ENCODE results near the gene SLC49A4.
"Not testable (repeated sequence)": the region's sequence is repeated elsewhere in the genome, so short reads cannot be mapped to it uniquely, and the experiment has no call there.

SLC49A4 gene, protein sequence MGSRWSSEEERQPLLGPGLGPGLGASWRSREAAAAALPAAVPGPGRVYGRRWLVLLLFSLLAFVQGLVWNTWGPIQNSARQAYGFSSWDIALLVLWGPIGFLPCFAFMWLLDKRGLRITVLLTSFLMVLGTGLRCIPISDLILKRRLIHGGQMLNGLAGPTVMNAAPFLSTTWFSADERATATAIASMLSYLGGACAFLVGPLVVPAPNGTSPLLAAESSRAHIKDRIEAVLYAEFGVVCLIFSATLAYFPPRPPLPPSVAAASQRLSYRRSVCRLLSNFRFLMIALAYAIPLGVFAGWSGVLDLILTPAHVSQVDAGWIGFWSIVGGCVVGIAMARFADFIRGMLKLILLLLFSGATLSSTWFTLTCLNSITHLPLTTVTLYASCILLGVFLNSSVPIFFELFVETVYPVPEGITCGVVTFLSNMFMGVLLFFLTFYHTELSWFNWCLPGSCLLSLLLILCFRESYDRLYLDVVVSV

DNA sequence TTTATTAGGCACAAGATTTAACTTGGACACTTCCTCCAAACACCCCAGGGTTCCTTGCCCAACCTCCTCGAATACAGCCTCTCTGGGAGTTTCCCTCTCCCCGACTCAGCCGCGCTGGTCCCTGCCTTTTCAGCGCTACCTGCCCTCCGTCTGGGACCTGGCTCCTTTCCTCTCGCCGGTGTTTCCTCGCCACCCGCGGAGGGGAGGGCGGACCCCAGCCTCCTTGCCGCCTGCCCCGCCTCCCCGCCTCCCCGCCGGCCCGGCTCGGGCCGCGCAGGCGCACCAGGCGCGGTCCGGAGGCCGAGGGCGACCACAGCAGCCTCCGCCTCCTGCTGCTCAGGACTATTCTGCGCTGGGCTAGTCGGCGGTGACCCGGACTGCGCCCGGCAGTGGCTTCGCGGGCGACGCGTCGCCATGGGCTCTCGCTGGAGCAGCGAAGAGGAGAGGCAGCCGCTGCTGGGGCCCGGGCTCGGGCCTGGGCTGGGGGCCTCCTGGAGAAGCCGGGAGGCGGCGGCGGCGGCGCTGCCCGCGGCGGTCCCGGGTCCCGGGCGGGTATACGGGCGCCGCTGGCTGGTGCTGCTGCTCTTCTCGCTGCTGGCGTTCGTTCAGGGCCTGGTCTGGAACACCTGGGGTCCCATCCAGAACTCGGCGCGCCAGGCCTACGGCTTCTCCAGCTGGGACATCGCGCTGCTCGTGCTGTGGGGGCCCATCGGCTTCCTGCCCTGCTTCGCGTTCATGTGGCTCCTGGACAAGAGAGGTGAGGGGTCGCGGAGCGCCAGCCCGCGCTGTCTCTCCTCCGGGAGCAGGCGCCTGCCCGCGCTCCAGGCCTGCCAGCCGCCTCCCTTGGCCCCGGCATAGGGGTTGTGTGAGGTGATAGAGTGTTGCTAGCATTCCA, at the start of gene SLC49A4:
Gene SLC49A4 (plus strand): TSS at position 291 of the 895 bp plus-strand sequence. CDS start 124 bp downstream, at position 415.
- peak; percentile 78 for DNase-seq

DNA sequence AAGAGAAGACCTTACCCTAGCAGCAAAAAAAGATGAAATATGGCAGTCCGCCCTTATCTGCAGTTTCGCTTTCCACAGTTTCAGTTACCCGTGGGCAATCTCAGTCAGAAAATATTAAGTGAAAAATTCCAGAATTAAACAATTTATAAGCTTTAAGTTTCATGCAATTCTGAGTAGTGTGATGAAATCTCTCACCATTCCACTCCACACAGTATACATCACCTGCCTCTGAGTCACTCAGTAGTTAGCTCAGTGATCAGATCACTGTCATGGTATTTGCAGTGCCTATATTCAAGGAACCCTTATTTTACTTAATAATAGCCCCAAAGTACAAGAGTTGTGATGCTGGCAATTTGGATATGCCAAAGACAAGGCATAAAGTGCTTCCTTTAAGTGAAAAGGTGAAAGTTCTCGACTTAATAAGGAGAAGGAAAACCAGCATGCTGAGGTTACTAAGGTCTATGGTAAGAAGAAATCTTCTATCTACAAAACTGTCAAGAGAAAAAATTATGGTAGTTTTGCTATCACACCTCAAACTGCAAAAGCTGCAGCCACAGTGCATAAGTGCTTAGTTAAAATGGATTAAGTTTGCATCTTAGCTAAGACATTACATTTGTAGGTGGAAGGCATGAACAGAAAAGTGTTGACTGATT, 49.4 kb upstream of the SLC49A4 start:
- no peak for DNase-seq

- DNase-seq = not testable (repeated sequence)
These were observed 47.6 kb upstream of the SLC49A4 start for GRCh38 chr3:122747295-122747694.

GRCh38 chr3:122748347-122748746, 46.5 kb upstream of the SLC49A4 start:
- DNase-seq = no peak

DNA sequence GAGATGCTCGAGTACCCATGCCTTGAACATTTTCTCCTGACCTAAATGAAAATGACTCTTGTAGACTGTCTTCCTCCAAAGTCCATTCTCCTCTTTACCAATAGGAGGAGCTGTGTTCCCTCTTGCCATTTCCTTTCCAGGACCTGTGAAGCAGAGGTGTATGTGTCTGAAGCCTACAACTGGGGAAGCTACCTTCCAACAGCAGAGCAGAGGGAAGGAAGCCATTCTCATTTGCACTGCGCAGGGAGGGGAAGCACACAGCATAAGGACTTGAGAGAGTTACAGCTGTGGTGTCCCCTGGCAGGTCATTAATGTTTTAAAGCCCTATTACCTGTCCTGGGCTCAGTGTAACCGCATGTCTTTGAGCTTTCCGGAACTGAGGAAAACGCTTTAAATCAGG, 39.9 kb upstream of the SLC49A4 start:
- DNase-seq = peak; percentile 13

DNA sequence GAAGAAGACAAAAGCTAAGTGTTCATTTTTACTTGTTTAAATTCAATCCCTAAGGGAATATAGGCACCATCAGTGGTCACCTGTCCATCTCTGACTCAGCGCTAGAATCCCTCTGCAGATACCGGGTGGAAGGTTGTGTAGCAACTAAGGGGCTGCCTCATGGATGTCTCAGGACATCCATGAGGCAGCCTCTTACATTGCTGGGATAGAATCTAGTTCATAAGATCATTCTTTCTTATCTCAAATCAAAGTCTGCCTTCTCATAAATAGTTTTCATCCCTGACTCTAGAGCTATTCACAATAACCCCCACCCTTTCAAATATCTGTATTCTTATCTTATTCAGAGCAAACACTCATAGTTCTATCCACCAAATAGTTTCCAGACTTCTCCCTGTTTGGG, 39.4 kb upstream of the SLC49A4 start:
- no peak for DNase-seq

DNA sequence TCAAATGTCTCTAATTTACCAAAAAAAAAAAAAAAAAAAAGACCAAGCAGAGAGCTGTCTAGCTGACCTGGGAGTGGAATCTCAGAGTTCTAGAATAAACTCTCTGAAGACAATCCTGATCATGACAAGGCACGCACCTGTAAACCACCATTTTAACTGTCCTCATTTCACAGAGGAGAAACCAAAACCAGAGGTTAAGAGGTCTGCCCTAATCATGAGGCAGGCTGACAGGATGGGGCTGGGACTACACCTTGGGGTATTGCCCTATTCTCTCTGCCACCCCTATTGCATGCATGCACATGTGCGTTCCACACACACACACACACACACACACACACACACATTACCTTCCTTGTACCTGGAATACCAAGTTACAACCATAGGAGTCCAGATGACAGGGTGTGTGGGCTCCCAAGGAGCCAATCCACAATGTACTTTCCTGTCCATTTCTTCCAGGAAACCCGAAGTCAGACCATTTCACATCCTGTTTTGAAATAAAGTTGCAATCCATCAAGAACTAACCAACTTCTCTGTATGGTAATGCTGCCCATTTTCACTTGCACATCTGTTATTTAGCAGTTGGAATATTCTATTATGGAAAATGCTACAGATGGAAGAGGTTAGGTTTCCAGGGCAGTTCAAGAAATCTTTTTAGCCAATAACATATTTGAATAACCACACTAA, 35.9 kb upstream of the SLC49A4 start:
- no peak for DNase-seq

- no peak for DNase-seq
These were observed 34.2 kb upstream of the SLC49A4 start for GRCh38 chr3:122760453-122761271.

- DNase-seq = no peak
These were observed 28.4 kb upstream of the SLC49A4 start for GRCh38 chr3:122766430-122766829.

GRCh38 chr3:122767540-122768372, 27.1 kb upstream of the SLC49A4 start:
- DNase-seq = no peak

- DNase-seq = no peak
These were observed 24.2 kb upstream of the SLC49A4 start for GRCh38 chr3:122770521-122771202.

- DNase-seq = no peak
These were observed 22.0 kb upstream of the SLC49A4 start for GRCh38 chr3:122772827-122773226.

DNA sequence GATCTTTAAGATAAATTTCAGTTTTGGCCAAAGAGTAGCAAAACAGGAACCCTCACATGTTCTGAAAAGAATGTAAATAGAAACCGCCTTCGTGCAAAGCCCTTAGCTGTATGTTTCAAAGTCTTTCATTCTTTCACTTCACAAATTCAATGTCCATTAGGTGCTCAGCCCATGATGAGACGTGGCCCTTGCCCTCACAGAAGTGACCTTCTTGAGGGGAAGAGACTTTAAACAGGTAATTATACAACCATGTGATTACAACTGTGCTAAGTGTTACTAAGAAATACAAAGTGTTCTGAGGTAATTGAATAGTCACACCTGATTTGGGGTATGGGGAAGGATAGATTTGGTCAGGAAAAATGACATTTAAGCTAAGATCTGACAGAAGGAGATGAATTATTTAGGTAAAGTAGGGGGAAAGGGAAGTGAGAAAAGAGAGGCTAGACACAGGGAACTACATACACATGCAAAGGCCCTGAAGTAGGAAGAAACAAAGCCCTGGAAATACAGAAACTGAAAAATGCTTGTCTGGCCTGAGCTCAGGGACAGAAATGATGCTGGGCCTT, 20.8 kb upstream of the SLC49A4 start:
- DNase-seq = no peak

DNA sequence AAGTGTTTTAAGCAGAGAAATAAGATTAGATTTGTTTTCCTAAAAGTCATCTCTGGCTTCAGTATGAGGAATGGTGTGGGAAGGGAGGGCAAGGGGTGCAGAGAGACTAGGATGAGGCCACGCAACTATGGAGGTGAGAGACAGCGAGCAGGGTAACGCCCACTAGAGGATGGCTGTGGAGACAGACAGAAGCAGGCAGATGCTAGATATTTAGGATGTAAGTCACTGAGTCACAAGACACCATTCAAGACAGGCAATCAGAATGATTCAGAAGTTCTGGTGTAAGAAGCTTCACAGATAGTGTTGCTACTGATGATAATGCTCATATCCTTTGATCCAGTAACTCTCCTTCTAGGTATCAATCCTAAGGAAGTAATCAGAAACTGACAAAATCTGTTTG, 20.3 kb upstream of the SLC49A4 start:
- DNase-seq = no peak

GRCh38 chr3:122776675-122777468, 18.0 kb upstream of the SLC49A4 start:
- no peak for DNase-seq

DNA sequence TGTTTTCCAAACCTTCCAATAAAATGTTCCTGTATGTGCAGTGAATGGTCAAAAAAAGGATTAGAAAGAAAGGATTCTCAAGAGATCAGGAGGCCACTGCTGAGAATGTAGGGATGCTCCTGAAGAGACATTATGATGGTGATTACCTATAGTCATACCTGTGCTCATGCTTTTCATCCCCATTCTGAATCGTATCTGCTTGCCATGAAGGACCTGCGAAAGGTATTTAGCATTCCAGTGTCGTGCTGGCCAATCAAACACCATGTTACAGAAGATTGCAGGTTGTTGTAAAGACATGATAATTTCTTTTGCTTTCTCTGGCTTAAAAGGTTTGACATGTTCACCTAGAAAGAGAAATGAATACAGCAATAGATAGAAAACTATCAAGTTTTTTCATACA, 17.3 kb upstream of the SLC49A4 start:
- DNase-seq = no peak

DNA sequence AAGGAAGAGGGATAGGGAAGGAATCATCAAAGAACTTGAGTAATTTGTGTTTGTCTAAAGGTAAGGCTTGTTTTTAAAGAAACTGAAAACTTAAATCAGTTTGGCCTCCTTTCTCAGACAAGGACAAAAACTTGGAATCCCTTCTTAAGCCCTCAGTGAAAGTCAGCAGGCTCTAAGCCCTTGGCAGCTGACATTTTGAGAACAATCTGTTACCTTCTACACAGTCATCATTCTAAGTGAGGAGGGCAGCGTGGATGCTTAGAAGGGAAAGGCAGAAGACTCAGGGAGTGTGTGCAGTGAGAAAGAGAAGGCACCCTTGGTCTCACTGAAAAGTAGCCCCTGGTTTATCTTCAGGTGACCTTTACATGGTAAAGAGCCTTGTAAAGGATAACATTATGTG, 12.1 kb upstream of the SLC49A4 start:
- no peak for DNase-seq

GRCh38 chr3:122784436-122784835, 10.4 kb upstream of the SLC49A4 start:
- no peak for DNase-seq

DNA sequence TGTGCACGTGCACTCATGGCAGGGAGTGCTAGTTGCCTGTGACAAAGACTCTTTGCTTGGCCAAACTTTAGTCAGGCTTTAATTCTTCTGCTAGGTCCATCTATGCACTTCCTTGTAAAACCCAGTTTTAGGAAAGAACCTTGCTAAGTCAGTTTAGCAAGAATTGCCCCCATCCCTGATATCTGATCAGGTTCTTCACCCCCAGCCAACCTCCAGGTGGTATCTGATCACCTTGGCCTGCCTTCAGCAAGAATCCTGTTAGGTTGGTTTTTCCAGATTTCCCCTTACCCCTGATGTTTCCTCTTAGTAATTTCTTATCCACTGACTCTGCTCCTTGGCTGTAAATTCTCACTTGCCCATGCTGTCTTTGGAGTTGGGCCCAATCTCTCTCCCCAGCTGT, 9.6 kb upstream of the SLC49A4 start:
- no peak for DNase-seq
